Glutamatergic neuron (in vitro differentiated cells): ENCODE measurements around the gene PRKCH. TPM values are rescaled to one million over a fixed set of nuclear protein-coding genes. Genes with fewer than 3 reads are reported as not detected.

Source experiments
- DNase-seq: peaks from one replicate; pipeline ENCODE4 v3.0.0; 2022
- H3K27ac Mint-ChIP-seq: one replicate; pipeline ENCODE4 v1.8.0; 2020; ENCODE audit warnings: mild to moderate bottlenecking, mixed read lengths, inconsistent platforms; ENCODE audit not compliant: unreplicated experiment
- H3K27me3 Mint-ChIP-seq: one replicate; pipeline ENCODE4 v1.8.0; 2020; ENCODE audit warnings: mild to moderate bottlenecking, moderate library complexity, mixed read lengths, inconsistent platforms; ENCODE audit not compliant: unreplicated experiment
- H3K36me3 Mint-ChIP-seq: one replicate; pipeline ENCODE4 v1.8.0; 2020; ENCODE audit warnings: mild to moderate bottlenecking, mixed read lengths, inconsistent platforms; ENCODE audit not compliant: unreplicated experiment
- H3K4me1 Mint-ChIP-seq: one replicate; pipeline ENCODE4 v1.8.0; 2020; ENCODE audit warnings: mild to moderate bottlenecking, low read depth, mixed read lengths, inconsistent platforms; ENCODE audit not compliant: unreplicated experiment
- H3K4me3 Mint-ChIP-seq: one replicate; pipeline ENCODE4 v1.8.0; 2020; ENCODE audit warnings: mild to moderate bottlenecking, mixed read lengths, inconsistent platforms; ENCODE audit not compliant: unreplicated experiment
- H3K9me3 Mint-ChIP-seq: one replicate; pipeline ENCODE4 v1.8.0; 2020; ENCODE audit warnings: mild to moderate bottlenecking, moderate library complexity, mixed read lengths, inconsistent platforms; ENCODE audit not compliant: unreplicated experiment
- CTCF ChIP-seq: fragments of 200-600 bp; sonication (generic); IDR thresholded peaks from one replicate; pipeline ENCODE4 v1.5.0; 2021; ENCODE audit not compliant: partially characterized antibody, unreplicated experiment
- total RNA-seq: library from RNA; stranded (reverse); fragmentation: NEBNext Ultra II Directional; extraction: Animal tissue kit (Norgen Biotek cat#: 25700); gene quantifications from one replicate; pipeline ENCODE4 v1.2.1, GENCODE V29; 2021; ENCODE audit not compliant: unreplicated experiment

PRKCH gene
- total RNA-seq, 1 donor from 2014 or later, result 0.54 TPM

- H3K4me3 Mint-ChIP-seq, result no peak overlapping the region
- H3K9me3 Mint-ChIP-seq, result peaks cover 5% of the 10 kb centered on the region
- H3K36me3 Mint-ChIP-seq, result peaks cover 4% of the 10 kb centered on the region
- H3K27me3 Mint-ChIP-seq, result peaks cover 3% of the 10 kb centered on the region
- peaks cover 20% of the 10 kb centered on the region for H3K4me1 Mint-ChIP-seq
- no peak for TF ChIP-seq CTCF
- DNase-seq, result no peak
- H3K27ac Mint-ChIP-seq, result no peak overlapping the region
These were observed 244.6 kb downstream of the PRKCH start for GRCh38 chr14:61565836-61566536.

GRCh38 chr14:61566537-61567225 lies 245.3 kb downstream of the PRKCH start:
- Mint-ChIP-seq H3K27me3 (peaks cover 3% of the 10 kb centered on the region), H3K4me1 (peaks cover 17% of the 10 kb centered on the region), H3K4me3 (no peak overlapping the region), H3K36me3 (peaks cover 4% of the 10 kb centered on the region), H3K27ac (no peak overlapping the region), H3K9me3 (peaks cover 5% of the 10 kb centered on the region)
- DNase-seq, result no peak
- no peak for TF ChIP-seq CTCF

DNA sequence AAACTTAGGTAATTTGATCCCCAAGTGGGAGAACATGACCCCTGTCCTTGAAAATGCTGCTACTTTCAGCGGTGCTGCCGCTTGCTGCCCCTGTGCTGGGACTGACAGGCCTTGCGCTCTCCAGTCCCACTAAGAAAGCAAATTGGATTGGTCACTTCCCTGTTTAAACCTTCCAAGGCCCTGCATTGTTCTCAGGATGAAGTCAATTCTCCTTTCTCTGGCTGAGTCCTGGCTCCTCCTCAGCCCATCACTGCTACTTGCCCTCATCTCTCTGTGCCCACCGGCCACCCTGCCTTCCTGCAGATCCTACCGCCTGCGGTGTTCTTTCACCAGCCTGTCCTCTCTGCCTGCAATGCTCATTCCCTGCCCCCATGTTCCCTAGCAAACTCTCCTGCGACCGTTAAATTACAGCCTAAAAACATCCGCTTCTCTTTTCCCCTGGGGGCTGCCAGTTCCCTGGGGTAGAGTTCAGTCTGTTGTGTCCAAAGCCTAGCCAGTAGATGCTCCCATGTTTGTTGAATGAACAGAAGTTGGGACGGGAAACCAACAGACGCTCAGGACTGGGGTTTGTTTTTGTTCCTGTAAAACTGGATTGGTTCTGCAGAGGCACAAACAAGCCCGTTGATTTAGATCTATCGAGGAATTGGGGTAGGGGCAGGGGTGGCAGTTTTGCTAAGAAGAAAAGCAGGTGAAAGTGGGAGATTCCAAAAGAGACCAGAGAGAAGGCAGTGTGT lies 246.6 kb downstream of the PRKCH start:
- peaks cover 3% of the 10 kb centered on the region for H3K27me3 Mint-ChIP-seq
- H3K9me3 Mint-ChIP-seq, result peaks cover 8% of the 10 kb centered on the region
- peak overlapping the region; percentile 7 for H3K27ac Mint-ChIP-seq
- TF ChIP-seq CTCF, result no peak
- peaks cover 4% of the 10 kb centered on the region for H3K36me3 Mint-ChIP-seq
- DNase-seq, result peak; percentile 34
- peak overlapping the region; percentile 76 for H3K4me3 Mint-ChIP-seq
- peaks cover 13% of the 10 kb centered on the region for H3K4me1 Mint-ChIP-seq

GRCh38 chr14:61568572-61569011 lies 247.2 kb downstream of the PRKCH start:
- H3K36me3 Mint-ChIP-seq, result peaks cover 4% of the 10 kb centered on the region
- peaks cover 13% of the 10 kb centered on the region for H3K4me1 Mint-ChIP-seq
- DNase-seq, result peak; percentile 42
- no peak for TF ChIP-seq CTCF
- peaks cover 3% of the 10 kb centered on the region for H3K27me3 Mint-ChIP-seq
- H3K9me3 Mint-ChIP-seq, result peaks cover 6% of the 10 kb centered on the region
- H3K27ac Mint-ChIP-seq, result no peak overlapping the region
- H3K4me3 Mint-ChIP-seq, result peak overlapping the region; percentile 76
